ENCODE results near the gene NABP2. TPM values are rescaled to one million over a fixed set of nuclear protein-coding genes. Genes with fewer than 3 reads are reported as not detected.

NABP2 gene
- total RNA-seq, 1 donor from 2014 or later: 19.8 TPM

DNA sequence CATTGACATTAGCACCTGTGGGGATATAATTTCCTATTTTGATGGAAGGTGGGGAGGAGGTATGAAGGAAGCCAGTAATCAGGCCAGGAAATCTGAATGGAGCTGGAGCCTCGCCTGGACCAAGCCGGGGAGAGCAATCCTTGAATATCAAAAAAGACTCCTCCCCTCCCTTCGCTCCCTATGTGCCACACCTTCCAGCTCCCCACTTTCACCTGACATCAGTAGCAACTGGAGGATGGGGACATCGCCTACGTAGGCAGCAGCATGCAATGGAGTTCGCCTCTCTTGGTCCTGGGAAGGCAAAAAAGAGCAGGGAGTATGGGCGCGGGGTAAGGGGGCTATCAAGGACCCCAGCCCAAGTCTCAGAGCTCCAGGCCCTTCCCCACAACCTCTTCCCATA lies 32.9 kb downstream of the NABP2 start:
- Mint-ChIP-seq H3K27ac (ENCODE audit: unreplicated experiment) (no peak overlapping the region), H3K9me3 (ENCODE audit: unreplicated experiment) (no peaks in the 10 kb centered on the region), H3K36me3 (ENCODE audit: low read depth, unreplicated experiment) (peaks cover 29% of the 10 kb centered on the region), H3K4me3 (ENCODE audit: unreplicated experiment) (peak overlapping the region; percentile 94), H3K27me3 (ENCODE audit: unreplicated experiment) (peaks cover 9% of the 10 kb centered on the region), H3K4me1 (ENCODE audit: unreplicated experiment) (peaks cover 14% of the 10 kb centered on the region)
- TF ChIP-seq, protein P1, sequence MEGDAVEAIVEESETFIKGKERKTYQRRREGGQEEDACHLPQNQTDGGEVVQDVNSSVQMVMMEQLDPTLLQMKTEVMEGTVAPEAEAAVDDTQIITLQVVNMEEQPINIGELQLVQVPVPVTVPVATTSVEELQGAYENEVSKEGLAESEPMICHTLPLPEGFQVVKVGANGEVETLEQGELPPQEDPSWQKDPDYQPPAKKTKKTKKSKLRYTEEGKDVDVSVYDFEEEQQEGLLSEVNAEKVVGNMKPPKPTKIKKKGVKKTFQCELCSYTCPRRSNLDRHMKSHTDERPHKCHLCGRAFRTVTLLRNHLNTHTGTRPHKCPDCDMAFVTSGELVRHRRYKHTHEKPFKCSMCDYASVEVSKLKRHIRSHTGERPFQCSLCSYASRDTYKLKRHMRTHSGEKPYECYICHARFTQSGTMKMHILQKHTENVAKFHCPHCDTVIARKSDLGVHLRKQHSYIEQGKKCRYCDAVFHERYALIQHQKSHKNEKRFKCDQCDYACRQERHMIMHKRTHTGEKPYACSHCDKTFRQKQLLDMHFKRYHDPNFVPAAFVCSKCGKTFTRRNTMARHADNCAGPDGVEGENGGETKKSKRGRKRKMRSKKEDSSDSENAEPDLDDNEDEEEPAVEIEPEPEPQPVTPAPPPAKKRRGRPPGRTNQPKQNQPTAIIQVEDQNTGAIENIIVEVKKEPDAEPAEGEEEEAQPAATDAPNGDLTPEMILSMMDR (IDR thresholded peaks at IDR 0.05; ENCODE audit: unreplicated experiment): no peak
- no peak for DNase-seq (ENCODE audit: low spot score)

DNA sequence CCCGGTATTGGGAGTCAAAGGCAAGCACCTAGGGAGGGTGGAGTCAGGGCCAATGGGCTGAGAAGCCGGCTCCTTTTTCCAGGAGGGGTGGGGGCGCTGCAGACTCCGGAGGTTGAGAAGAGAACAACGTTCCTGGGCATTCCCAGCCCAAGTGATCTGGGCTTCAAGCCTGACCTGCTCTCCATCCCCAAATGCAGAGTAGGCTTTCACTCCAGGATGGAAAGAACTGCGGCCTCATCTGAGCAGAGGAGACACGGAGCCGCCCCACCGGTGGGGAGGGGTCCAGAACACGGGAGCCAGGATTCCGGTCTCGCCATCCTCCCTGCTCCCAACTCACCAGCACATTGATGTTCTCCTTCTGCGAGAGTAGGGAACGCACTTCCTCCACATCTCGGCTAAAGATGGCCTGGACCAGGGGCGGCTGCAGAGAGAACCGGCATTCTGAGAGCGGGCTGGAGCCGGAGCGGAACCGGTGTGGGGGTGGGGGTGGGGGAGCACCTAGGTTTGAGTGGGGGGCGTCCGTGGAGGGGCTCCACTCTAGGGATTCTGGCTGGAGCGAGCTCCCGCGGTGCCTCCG lies 33.4 kb downstream of the NABP2 start:
- Mint-ChIP-seq H3K27me3 (ENCODE audit: unreplicated experiment) (peaks cover 9% of the 10 kb centered on the region), H3K9me3 (ENCODE audit: unreplicated experiment) (no peaks in the 10 kb centered on the region), H3K36me3 (ENCODE audit: low read depth, unreplicated experiment) (peaks cover 24% of the 10 kb centered on the region), H3K4me3 (ENCODE audit: unreplicated experiment) (peak overlapping the region; percentile 94), H3K27ac (ENCODE audit: unreplicated experiment) (no peak overlapping the region), H3K4me1 (ENCODE audit: unreplicated experiment) (peaks cover 14% of the 10 kb centered on the region)
- peak; percentile 36 for DNase-seq (ENCODE audit: low spot score)
- TF ChIP-seq, protein P1 (IDR thresholded peaks at IDR 0.05; ENCODE audit: unreplicated experiment): no peak

DNA sequence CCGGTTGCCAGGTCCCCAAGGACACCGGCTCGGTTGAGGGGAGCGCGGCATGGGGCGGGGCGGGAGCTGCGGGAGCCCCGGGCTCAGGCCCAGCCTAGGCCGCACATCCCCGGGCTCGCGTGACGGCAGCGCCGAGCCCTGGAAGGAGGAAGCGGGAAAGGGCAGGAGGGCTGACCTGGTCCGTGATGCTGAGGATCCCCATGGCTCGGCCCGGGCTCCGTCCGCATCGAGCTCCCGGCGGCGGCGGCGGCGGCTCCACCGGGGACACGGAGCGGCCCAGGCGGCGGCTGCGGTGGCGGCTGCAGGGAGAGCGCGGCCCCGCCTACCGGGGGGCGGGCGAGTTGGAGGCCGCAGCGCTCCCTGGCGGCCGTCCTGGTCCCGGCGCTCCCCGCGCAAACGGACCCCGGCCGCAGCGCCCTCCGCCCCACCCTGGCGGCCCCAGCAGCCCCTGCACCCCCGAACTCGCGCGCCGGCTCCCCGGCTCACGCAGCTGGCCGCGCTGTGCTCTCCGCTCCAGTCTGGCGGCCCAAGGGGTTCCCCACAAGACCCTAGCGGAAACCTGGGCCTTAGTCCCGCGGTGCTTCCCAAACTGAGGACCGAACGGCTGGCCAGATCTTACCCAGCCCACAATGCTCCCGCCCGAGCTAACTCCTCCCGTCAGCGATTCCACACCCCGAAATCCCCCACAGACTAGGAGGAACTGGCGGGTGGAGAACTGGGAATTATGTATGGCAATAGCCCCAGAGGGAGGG lies 34.1 kb downstream of the NABP2 start, which contains the start of gene ANKRD52:
TSS of gene ANKRD52 (minus strand) at position 317 of the 752 bp plus-strand sequence. CDS start at position 202, 115 bp downstream.
- Mint-ChIP-seq H3K27me3 (ENCODE audit: unreplicated experiment) (peaks cover 9% of the 10 kb centered on the region), H3K27ac (ENCODE audit: unreplicated experiment) (peak within 1 kb of the TSS; percentile 32), H3K9me3 (ENCODE audit: unreplicated experiment) (no peaks in the 10 kb centered on the region), H3K4me1 (ENCODE audit: unreplicated experiment) (peaks cover 14% of the 10 kb centered on the region), H3K4me3 (ENCODE audit: unreplicated experiment) (peak within 1 kb of the TSS; percentile 94), H3K36me3 (ENCODE audit: low read depth, unreplicated experiment) (peaks cover 18% of the 10 kb centered on the region)
- TF ChIP-seq, protein P1 (IDR thresholded peaks at IDR 0.05; ENCODE audit: unreplicated experiment): peak; percentile 84
- peak; percentile 84 for DNase-seq (ENCODE audit: low spot score)

DNA sequence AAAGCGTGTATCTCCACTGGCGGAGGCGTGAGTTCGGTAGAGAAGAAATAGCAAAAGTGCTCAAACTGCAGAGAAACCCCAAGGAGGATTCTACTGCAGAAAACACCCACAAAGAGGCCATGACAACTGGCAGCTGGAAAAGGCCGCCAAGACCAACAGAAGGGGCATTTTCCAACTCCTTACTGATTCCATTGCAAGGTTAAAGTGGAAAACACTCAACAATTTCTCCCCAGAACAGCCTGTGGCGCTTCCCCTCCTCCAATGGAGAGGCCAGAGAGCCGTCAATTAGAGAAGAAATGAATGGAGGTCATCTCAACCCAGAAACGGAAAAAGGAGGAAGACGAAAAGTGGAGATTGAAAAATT lies 34.7 kb downstream of the NABP2 start:
- H3K36me3 Mint-ChIP-seq (ENCODE audit: low read depth, unreplicated experiment): peaks cover 15% of the 10 kb centered on the region
- peaks cover 14% of the 10 kb centered on the region for H3K4me1 Mint-ChIP-seq (ENCODE audit: unreplicated experiment)
- no peak for DNase-seq (ENCODE audit: low spot score)
- H3K4me3 Mint-ChIP-seq (ENCODE audit: unreplicated experiment): peak overlapping the region; percentile 93
- H3K27ac Mint-ChIP-seq (ENCODE audit: unreplicated experiment): peak overlapping the region; percentile 32
- peaks cover 9% of the 10 kb centered on the region for H3K27me3 Mint-ChIP-seq (ENCODE audit: unreplicated experiment)
- H3K9me3 Mint-ChIP-seq (ENCODE audit: unreplicated experiment): no peaks in the 10 kb centered on the region
- TF ChIP-seq, protein P1 (IDR thresholded peaks at IDR 0.05; ENCODE audit: unreplicated experiment): no peak

DNA sequence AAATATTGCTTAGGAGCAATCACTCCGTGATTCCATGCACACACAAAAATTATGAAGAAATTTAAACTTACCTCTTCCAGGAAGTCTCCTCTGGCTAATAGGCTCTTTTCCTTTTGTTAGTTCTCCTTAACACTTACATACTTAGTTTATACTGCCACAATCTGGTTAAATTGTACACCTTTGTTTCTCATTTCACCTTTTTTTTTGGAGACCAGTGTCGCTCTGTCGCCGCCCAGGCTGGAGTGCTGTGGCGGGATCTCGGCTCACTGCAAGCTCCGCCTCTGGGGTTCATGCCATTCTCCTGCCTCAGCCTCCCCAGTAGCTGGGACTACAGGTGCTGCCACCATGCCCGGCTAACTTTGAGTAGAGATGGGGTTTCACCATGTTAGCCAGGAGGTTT lies 36.2 kb downstream of the NABP2 start:
- H3K27me3 Mint-ChIP-seq (ENCODE audit: unreplicated experiment): peaks cover 6% of the 10 kb centered on the region
- H3K36me3 Mint-ChIP-seq (ENCODE audit: low read depth, unreplicated experiment): peaks cover 6% of the 10 kb centered on the region
- H3K27ac Mint-ChIP-seq (ENCODE audit: unreplicated experiment): no peak overlapping the region
- TF ChIP-seq, protein P1 (IDR thresholded peaks at IDR 0.05; ENCODE audit: unreplicated experiment): no peak
- H3K4me3 Mint-ChIP-seq (ENCODE audit: unreplicated experiment): no peak overlapping the region
- H3K4me1 Mint-ChIP-seq (ENCODE audit: unreplicated experiment): peaks cover 12% of the 10 kb centered on the region
- no peaks in the 10 kb centered on the region for H3K9me3 Mint-ChIP-seq (ENCODE audit: unreplicated experiment)
- no peak for DNase-seq (ENCODE audit: low spot score)

Measured in endothelial cell (in vitro differentiated cells).